HuH-7 (cell line): Measurements from ENCODE around the gene SOX21.
A peak's percentile ranks its signal among the peaks of the same experiment; 100 is the strongest.

Source experiments
- DNase-seq: peaks from one replicate; pipeline ENCODE4 v3.0.0; 2011; ENCODE audit warnings: low spot score

Gene SOX21

GRCh38 chr13:94679614-94680013 is 32.7 kb downstream of the SOX21 start:
- DNase-seq, result no peak

GRCh38 chr13:94678845-94679244 is 33.5 kb downstream of the SOX21 start:
- DNase-seq, result no peak

- DNase-seq, result no peak
Observed at GRCh38 chr13:94677799-94678198, 34.5 kb downstream of the SOX21 start.

GRCh38 chr13:94674609-94675348 is 37.6 kb downstream of the SOX21 start:
- DNase-seq, result peak; percentile 6

- DNase-seq, result no peak
Observed at GRCh38 chr13:94673851-94674250, 38.5 kb downstream of the SOX21 start.

- no peak for DNase-seq
Observed at GRCh38 chr13:94672400-94672799, 39.9 kb downstream of the SOX21 start.

GRCh38 chr13:94667190-94667589 is 45.2 kb downstream of the SOX21 start:
- no peak for DNase-seq

GRCh38 chr13:94666065-94666464 is 46.3 kb downstream of the SOX21 start:
- no peak for DNase-seq

- no peak for DNase-seq
Observed at GRCh38 chr13:94664889-94665288, 47.5 kb downstream of the SOX21 start.

- no peak for DNase-seq
Observed at GRCh38 chr13:94662274-94662945, 49.9 kb downstream of the SOX21 start.

- no peak for DNase-seq
Observed at GRCh38 chr13:94661406-94661805, 50.9 kb downstream of the SOX21 start.

GRCh38 chr13:94660695-94661326 is 51.5 kb downstream of the SOX21 start:
- no peak for DNase-seq
